Measurements from ENCODE around the gene PPP1R12B. TPM values are rescaled to one million over a fixed set of nuclear protein-coding genes. Genes with fewer than 3 reads are reported as not detected.

PPP1R12B gene
- total and polyA plus RNA-seq, 2 experiments from 2014 or later = 13.2 to 13.8 TPM

DNA sequence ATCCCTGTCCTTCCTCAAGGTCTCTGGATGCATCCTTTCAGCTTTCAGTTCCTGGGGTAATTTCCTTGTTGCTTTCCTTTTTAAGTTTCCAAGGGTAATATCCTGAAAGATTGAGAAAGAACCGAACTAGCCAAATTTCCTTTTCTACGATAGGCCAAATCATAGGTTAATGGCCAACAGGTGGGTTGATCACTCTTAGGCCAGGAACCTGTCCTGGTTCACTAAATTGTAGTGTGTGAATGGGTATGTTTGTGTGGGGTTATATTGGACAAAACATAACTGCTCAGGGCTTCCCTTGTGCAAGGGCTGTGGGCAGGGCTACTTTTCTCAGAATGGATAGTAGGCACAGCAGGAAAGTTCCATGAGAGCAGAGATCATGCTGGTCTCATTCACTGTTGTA, 23.9 kb upstream of the PPP1R12B start:
- Histone ChIP-seq H3K27me3 (ENCODE audit: insufficient read depth) (no peaks in the 10 kb centered on the region), H3K4me2 (no peak overlapping the region), H3K79me2 (replicated peaks; ENCODE audit: insufficient read depth) (no peaks in the 10 kb centered on the region), H3F3A (replicated peaks; ENCODE audit: low read depth) (no peaks in the 10 kb centered on the region), H3K4me3 (no peak overlapping the region), H4K20me1 (replicated peaks; ENCODE audit: insufficient read depth) (no peaks in the 10 kb centered on the region), H3K36me3 (ENCODE audit: insufficient read depth) (no peaks in the 10 kb centered on the region), H2AFZ (no peak overlapping the region), H3K9me2 (ENCODE audit: insufficient read depth) (no peaks in the 10 kb centered on the region), H3K27ac (ENCODE audit: low read depth) (no peak overlapping the region), H3K4me1 (ENCODE audit: insufficient read depth) (0 out of 2 replicates have a peak, but pooled peaks cover 9% of the 10 kb centered on the region)
- TF ChIP-seq, protein P1, sequence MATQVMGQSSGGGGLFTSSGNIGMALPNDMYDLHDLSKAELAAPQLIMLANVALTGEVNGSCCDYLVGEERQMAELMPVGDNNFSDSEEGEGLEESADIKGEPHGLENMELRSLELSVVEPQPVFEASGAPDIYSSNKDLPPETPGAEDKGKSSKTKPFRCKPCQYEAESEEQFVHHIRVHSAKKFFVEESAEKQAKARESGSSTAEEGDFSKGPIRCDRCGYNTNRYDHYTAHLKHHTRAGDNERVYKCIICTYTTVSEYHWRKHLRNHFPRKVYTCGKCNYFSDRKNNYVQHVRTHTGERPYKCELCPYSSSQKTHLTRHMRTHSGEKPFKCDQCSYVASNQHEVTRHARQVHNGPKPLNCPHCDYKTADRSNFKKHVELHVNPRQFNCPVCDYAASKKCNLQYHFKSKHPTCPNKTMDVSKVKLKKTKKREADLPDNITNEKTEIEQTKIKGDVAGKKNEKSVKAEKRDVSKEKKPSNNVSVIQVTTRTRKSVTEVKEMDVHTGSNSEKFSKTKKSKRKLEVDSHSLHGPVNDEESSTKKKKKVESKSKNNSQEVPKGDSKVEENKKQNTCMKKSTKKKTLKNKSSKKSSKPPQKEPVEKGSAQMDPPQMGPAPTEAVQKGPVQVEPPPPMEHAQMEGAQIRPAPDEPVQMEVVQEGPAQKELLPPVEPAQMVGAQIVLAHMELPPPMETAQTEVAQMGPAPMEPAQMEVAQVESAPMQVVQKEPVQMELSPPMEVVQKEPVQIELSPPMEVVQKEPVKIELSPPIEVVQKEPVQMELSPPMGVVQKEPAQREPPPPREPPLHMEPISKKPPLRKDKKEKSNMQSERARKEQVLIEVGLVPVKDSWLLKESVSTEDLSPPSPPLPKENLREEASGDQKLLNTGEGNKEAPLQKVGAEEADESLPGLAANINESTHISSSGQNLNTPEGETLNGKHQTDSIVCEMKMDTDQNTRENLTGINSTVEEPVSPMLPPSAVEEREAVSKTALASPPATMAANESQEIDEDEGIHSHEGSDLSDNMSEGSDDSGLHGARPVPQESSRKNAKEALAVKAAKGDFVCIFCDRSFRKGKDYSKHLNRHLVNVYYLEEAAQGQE (IDR thresholded peaks at IDR 0.05; ENCODE audit: unreplicated experiment) = no peak
- Mint-ChIP-seq H3K36me3 (ENCODE audit: low read depth) (peaks cover 2% of the 10 kb centered on the region; the same call in 2 of the 3 replicates), H3K27me3 (ENCODE audit: insufficient read depth, low read depth, poor library complexity) (peaks cover 7% of the 10 kb centered on the region), H3K4me1 (peaks cover 6% of the 10 kb centered on the region; the same call in 2 of the 3 replicates), H3K9me3 (no peaks in the 10 kb centered on the region), H3K27ac (no peak overlapping the region), H3K4me3 (no peak overlapping the region)
- DNase-seq (ENCODE audit: low spot score) (no peak), ATAC-seq (no peak)

DNA sequence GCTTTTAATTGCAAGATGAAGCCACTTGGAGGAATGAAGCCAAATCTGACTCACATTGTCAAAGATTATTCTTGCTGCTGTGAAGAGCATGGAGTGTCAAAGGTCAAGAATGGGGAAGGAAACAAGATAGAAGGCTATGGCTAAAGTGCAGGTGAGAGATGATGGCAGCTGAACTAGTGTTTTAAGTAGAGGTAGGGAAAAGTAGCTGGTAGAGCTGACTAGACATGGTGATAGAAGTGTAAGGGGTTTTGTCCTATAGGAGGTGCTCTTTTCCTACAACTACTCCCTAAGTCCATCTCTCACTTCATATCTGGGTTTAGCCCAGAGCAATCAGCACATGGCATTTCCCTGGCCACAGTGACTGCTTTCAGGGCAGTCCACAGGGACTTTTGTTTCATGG, 18.6 kb upstream of the PPP1R12B start:
- Histone ChIP-seq H4K20me1 (replicated peaks; ENCODE audit: insufficient read depth) (peaks cover 7% of the 10 kb centered on the region; the same call in 1 of the 2 replicates), H3K36me3 (ENCODE audit: insufficient read depth) (peaks cover 40% of the 10 kb centered on the region), H3K4me3 (no peak overlapping the region), H3K4me2 (no peak overlapping the region), H3K27me3 (ENCODE audit: insufficient read depth) (no peaks in the 10 kb centered on the region), H2AFZ (no peak overlapping the region), H3K79me2 (replicated peaks; ENCODE audit: insufficient read depth) (no peaks in the 10 kb centered on the region; the same call in 1 of the 2 replicates), H3K9me2 (ENCODE audit: insufficient read depth) (no peaks in the 10 kb centered on the region), H3K27ac (ENCODE audit: low read depth) (no peak overlapping the region), H3F3A (replicated peaks; ENCODE audit: low read depth) (peaks cover 4% of the 10 kb centered on the region), H3K4me1 (ENCODE audit: insufficient read depth) (0 out of 2 replicates have a peak, but pooled peaks cover 9% of the 10 kb centered on the region)
- TF ChIP-seq ZNF114 (CRISPR knock-in tag; IDR thresholded peaks at IDR 0.05) = no peak
- TF ChIP-seq, protein P2, sequence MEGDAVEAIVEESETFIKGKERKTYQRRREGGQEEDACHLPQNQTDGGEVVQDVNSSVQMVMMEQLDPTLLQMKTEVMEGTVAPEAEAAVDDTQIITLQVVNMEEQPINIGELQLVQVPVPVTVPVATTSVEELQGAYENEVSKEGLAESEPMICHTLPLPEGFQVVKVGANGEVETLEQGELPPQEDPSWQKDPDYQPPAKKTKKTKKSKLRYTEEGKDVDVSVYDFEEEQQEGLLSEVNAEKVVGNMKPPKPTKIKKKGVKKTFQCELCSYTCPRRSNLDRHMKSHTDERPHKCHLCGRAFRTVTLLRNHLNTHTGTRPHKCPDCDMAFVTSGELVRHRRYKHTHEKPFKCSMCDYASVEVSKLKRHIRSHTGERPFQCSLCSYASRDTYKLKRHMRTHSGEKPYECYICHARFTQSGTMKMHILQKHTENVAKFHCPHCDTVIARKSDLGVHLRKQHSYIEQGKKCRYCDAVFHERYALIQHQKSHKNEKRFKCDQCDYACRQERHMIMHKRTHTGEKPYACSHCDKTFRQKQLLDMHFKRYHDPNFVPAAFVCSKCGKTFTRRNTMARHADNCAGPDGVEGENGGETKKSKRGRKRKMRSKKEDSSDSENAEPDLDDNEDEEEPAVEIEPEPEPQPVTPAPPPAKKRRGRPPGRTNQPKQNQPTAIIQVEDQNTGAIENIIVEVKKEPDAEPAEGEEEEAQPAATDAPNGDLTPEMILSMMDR (conservative IDR thresholded peaks at IDR 0.05; ENCODE audit: low read depth in 2 of 2) = peak; percentile 46 to 61
- TF ChIP-seq, protein P3, sequence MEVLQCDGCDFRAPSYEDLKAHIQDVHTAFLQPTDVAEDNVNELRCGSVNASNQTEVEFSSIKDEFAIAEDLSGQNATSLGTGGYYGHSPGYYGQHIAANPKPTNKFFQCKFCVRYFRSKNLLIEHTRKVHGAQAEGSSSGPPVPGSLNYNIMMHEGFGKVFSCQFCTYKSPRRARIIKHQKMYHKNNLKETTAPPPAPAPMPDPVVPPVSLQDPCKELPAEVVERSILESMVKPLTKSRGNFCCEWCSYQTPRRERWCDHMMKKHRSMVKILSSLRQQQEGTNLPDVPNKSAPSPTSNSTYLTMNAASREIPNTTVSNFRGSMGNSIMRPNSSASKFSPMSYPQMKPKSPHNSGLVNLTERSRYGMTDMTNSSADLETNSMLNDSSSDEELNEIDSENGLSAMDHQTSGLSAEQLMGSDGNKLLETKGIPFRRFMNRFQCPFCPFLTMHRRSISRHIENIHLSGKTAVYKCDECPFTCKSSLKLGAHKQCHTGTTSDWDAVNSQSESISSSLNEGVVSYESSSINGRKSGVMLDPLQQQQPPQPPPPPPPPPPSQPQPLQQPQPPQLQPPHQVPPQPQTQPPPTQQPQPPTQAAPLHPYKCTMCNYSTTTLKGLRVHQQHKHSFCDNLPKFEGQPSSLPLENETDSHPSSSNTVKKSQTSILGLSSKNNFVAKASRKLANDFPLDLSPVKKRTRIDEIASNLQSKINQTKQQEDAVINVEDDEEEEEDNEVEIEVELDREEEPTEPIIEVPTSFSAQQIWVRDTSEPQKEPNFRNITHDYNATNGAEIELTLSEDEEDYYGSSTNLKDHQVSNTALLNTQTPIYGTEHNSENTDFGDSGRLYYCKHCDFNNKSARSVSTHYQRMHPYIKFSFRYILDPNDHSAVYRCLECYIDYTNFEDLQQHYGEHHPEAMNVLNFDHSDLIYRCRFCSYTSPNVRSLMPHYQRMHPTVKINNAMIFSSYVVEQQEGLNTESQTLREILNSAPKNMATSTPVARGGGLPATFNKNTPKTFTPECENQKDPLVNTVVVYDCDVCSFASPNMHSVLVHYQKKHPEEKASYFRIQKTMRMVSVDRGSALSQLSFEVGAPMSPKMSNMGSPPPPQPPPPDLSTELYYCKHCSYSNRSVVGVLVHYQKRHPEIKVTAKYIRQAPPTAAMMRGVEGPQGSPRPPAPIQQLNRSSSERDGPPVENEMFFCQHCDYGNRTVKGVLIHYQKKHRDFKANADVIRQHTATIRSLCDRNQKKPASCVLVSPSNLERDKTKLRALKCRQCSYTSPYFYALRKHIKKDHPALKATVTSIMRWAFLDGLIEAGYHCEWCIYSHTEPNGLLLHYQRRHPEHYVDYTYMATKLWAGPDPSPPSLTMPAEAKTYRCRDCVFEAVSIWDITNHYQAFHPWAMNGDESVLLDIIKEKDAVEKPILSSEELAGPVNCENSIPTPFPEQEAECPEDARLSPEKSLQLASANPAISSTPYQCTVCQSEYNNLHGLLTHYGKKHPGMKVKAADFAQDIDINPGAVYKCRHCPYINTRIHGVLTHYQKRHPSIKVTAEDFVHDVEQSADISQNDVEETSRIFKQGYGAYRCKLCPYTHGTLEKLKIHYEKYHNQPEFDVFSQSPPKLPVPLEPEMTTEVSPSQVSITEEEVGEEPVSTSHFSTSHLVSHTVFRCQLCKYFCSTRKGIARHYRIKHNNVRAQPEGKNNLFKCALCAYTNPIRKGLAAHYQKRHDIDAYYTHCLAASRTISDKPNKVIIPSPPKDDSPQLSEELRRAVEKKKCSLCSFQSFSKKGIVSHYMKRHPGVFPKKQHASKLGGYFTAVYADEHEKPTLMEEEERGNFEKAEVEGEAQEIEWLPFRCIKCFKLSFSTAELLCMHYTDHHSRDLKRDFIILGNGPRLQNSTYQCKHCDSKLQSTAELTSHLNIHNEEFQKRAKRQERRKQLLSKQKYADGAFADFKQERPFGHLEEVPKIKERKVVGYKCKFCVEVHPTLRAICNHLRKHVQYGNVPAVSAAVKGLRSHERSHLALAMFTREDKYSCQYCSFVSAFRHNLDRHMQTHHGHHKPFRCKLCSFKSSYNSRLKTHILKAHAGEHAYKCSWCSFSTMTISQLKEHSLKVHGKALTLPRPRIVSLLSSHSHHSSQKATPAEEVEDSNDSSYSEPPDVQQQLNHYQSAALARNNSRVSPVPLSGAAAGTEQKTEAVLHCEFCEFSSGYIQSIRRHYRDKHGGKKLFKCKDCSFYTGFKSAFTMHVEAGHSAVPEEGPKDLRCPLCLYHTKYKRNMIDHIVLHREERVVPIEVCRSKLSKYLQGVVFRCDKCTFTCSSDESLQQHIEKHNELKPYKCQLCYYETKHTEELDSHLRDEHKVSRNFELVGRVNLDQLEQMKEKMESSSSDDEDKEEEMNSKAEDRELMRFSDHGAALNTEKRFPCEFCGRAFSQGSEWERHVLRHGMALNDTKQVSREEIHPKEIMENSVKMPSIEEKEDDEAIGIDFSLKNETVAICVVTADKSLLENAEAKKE (CRISPR knock-in tag; IDR thresholded peaks at IDR 0.05) = no peak
- TF ChIP-seq, protein P1 (IDR thresholded peaks at IDR 0.05; ENCODE audit: unreplicated experiment) = no peak
- ATAC-seq (peak; percentile 89), DNase-seq (ENCODE audit: low spot score) (peak; percentile 56)
- H3K9me3 Mint-ChIP-seq = no peaks in the 10 kb centered on the region
- peaks cover 7% of the 10 kb centered on the region for H3K27me3 Mint-ChIP-seq (ENCODE audit: insufficient read depth, low read depth, poor library complexity)
- no peak overlapping the region for H3K27ac Mint-ChIP-seq
- no peak overlapping the region for H3K4me3 Mint-ChIP-seq
- peaks cover 45% of the 10 kb centered on the region for H3K36me3 Mint-ChIP-seq (ENCODE audit: low read depth)
- H3K4me1 Mint-ChIP-seq = peaks cover 6% of the 10 kb centered on the region; the same call in 2 of the 3 replicates
